Measurements from ENCODE around the gene DNM1L.

DNM1L gene

DNA sequence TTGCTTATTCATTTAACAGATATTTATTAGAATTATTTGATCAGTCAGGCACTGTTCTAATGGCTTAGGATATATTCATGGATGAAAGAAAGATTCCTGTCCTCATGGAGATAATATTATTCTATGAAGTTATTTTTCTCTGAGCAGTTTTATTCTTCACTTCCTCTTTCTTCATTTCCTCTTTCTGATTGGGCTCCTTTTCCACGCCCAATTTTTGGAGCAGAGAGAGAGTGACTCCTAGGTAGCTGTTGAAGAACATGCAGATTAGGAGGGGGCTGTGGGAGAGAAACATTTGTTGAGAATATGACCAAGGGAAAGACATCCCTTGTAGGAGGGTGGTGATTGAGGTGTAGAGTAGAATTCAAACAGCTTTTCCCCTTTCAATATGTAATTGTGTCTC, 82.6 kb downstream of the DNM1L start:
- no peak for DNase-seq (ENCODE audit: low read depth, low spot score)
- POLR2A ChIA-PET: no interaction called here
- CTCF ChIA-PET: no interaction called here

GRCh38 chr12:32765906-32766305, 86.8 kb downstream of the DNM1L start:
- ChIA-PET POLR2A (no interaction called here), CTCF (no interaction called here)

More for the DNA sequence above, 82.6 kb downstream of the DNM1L start:
- H3K4me3 ChIP-seq (ENCODE audit: low read depth, low read length): no peak overlapping the region
- TF ChIP-seq, protein P1, sequence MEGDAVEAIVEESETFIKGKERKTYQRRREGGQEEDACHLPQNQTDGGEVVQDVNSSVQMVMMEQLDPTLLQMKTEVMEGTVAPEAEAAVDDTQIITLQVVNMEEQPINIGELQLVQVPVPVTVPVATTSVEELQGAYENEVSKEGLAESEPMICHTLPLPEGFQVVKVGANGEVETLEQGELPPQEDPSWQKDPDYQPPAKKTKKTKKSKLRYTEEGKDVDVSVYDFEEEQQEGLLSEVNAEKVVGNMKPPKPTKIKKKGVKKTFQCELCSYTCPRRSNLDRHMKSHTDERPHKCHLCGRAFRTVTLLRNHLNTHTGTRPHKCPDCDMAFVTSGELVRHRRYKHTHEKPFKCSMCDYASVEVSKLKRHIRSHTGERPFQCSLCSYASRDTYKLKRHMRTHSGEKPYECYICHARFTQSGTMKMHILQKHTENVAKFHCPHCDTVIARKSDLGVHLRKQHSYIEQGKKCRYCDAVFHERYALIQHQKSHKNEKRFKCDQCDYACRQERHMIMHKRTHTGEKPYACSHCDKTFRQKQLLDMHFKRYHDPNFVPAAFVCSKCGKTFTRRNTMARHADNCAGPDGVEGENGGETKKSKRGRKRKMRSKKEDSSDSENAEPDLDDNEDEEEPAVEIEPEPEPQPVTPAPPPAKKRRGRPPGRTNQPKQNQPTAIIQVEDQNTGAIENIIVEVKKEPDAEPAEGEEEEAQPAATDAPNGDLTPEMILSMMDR (IDR thresholded peaks at IDR 0.05; ENCODE audit: insufficient read depth, low read length, missing control alignments): no peak

GRCh38 chr12:32768518-32768917, 89.4 kb downstream of the DNM1L start:
- no peak for DNase-seq (ENCODE audit: low read depth, low spot score)
- H3K4me3 ChIP-seq (ENCODE audit: low read depth, low read length): no peak overlapping the region
- POLR2A ChIA-PET: no interaction called here
- TF ChIP-seq, protein P1 (IDR thresholded peaks at IDR 0.05; ENCODE audit: insufficient read depth, low read length, missing control alignments): no peak
- CTCF ChIA-PET: interaction anchor here (1.1 kb wide), 1 partner anchor 13 kb away, joined by 9 read pairs; the partner anchor contains the start of gene YARS2

More at GRCh38 chr12:32765906-32766305, 86.8 kb downstream of the DNM1L start:
- H3K4me3 ChIP-seq (ENCODE audit: low read depth, low read length): no peak overlapping the region
- TF ChIP-seq, protein P1 (IDR thresholded peaks at IDR 0.05; ENCODE audit: insufficient read depth, low read length, missing control alignments): no peak
- no peak for DNase-seq (ENCODE audit: low read depth, low spot score)

DNA sequence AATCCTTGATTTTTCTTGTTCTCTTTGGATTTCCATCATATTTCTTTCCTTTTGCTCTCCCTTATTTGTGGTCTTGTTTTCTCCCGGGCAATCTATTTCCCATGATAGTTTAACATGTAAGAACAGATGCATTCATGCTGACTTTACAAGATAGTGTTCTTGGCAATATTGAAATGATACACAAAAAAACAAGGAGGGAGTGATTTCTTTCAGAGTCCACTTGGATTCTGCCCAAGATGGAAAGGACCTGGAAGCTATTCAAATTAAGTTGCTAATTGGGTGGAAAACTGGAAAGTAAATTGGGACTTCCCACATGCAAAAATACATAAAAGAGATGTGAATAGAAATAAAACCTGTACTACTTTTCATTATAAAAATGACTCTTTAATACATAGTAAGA, 91.0 kb downstream of the DNM1L start:
- DNase-seq (ENCODE audit: low read depth, low spot score): no peak
- CTCF ChIA-PET: interaction anchor here (1.0 to 1.3 kb wide), 2 partner anchors 14 to 1252 kb away, joined by 5 to 8 read pairs; partner anchors contain the start of genes ALG10 and YARS2
- H3K4me3 ChIP-seq (ENCODE audit: low read depth, low read length): no peak overlapping the region
- POLR2A ChIA-PET: no interaction called here
- TF ChIP-seq, protein P1 (IDR thresholded peaks at IDR 0.05; ENCODE audit: insufficient read depth, low read length, missing control alignments): no peak

- no peak for DNase-seq (ENCODE audit: low read depth, low spot score)
- no peak overlapping the region for H3K4me3 ChIP-seq (ENCODE audit: low read depth, low read length)
- ChIA-PET POLR2A (no interaction called here), CTCF (interaction anchor here (2.0 kb wide), 1 partner anchor 18 kb away, joined by 10 read pairs; the partner anchor contains the start of gene YARS2)
- TF ChIP-seq, protein P1 (IDR thresholded peaks at IDR 0.05; ENCODE audit: insufficient read depth, low read length, missing control alignments): no peak
Observed at GRCh38 chr12:32773691-32774090, 94.6 kb downstream of the DNM1L start.

DNA sequence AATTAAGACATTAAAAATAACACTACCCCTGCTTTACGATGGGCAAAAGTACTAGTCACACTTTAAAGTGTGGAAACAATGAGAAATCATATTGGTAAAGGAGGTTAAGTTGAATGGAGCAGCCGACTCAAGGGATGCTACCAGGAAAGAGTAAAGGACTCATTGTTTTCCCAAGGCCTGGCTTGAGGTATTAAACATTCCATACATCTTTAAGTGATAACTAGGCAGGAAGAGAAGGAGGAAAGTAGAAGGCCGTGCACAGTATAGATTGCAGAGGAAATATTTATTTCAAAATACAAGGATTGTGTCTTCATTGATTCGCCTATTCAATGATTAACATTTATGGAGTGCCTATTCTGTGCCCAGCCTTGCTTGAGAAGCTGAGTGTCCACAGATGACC, 97.2 kb downstream of the DNM1L start:
- ChIA-PET CTCF (no interaction called here), POLR2A (no interaction called here)
- TF ChIP-seq, protein P1 (IDR thresholded peaks at IDR 0.05; ENCODE audit: insufficient read depth, low read length, missing control alignments): no peak
- no peak overlapping the region for H3K4me3 ChIP-seq (ENCODE audit: low read depth, low read length)
- DNase-seq (ENCODE audit: low read depth, low spot score): no peak

Data from AG04449 (cell line).